ENCODE measurements around the gene ALKBH3. TPM values are rescaled to one million over a fixed set of nuclear protein-coding genes. Genes with fewer than 3 reads are reported as not detected.

Gene ALKBH3
- total and polyA plus RNA-seq, 2 donors (not counting 3 experiments of a cell fraction or from before 2014, with no cell fraction given): 28.0 to 34.7 TPM

DNA sequence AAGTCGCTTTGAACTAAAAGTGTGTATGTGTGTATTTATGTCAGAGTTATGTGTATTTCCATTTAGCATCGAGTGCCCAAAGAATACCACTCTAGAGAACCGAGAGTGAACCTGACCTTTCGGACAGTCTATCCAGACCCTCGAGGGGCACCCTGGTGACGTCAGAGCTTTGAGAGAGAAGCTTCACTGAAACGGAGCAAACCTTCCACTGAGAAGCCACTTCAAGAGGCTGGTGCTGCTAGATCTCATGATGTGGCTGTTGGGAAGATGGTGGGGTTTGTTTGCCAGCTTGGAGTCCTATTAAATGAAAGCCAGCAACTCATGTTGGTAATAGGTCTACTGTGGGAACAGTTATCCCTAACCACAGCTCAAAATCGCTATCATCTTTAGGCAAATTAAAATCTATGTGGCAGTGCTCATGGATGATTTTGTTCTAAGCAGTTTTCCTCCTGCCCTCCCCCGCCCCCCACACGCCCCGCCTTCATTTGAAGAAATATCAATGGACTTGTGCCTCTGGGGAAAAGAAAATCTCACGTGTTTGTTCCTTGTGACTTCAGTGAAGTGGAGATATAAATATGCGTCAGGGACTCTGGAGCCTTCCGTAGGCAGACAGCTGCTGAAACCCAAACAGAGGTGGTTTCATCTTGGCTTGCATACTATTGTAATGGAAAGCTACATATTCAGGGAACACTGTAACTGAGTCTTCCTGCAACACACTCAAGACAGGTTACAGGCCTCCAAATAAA is 39.4 kb downstream of the ALKBH3 start:
- FAIRE-seq: no peak
- H3K9me1 ChIP-seq (replicated peaks; ENCODE audit: control insufficient read depth, extremely low read depth, insufficient read depth, low read length): no peaks in the 10 kb centered on the region
- H3K9me3 ChIP-seq (replicated peaks; ENCODE audit: control insufficient read depth, insufficient read depth, low read length): no peaks in the 10 kb centered on the region
- peaks cover 31% of the 10 kb centered on the region for H3K4me1 ChIP-seq (ENCODE audit: control insufficient read depth, extremely low read depth, insufficient read depth, low read length)
- H4K20me1 ChIP-seq (replicated peaks; ENCODE audit: control insufficient read depth, extremely low read depth, insufficient read depth, low read length): peaks cover 4% of the 10 kb centered on the region
- DNase-seq (ENCODE audit: low read depth, low spot score): no peak
- ChIA-PET POLR2A (interaction anchor here (0.7 to 2.5 kb wide), 3 partner anchors 16 to 148 kb away, joined by 3 to 8 read pairs (median 3); partner anchors contain the start of gene C11orf96), CTCF (interaction anchor here (1.2 to 2.1 kb wide), 5 partner anchors 14 to 30 kb away, joined by 4 to 15 read pairs (median 6); partner anchors contain the start of gene C11orf96)
- H3K27me3 ChIP-seq (ENCODE audit: control insufficient read depth in 2 of 2, insufficient read depth in 2 of 2, low read length in 2 of 2): no peaks in the 10 kb centered on the region
- H3K4me2 ChIP-seq (ENCODE audit: insufficient read depth, low read length): no peak overlapping the region
- peak overlapping the region; percentile 67 for H3K27ac ChIP-seq (ENCODE audit: insufficient read depth, low read depth, low read length)
- H3K36me3 ChIP-seq (ENCODE audit: control insufficient read depth in 2 of 2, extremely low read depth in 1 of 2, insufficient read depth in 2 of 2, low read length in 2 of 2): peaks cover 0 to 3% of the 10 kb centered on the region in 2 experiments
- no peak for TF ChIP-seq POLR2AphosphoS5 (IDR thresholded peaks at IDR 0.05; ENCODE audit: insufficient read depth, low read depth, low read length)
- no peak for TF ChIP-seq EZH2 (IDR thresholded peaks at IDR 0.05; ENCODE audit: borderline replicate concordance, low read depth, low read length, severe bottlenecking)
- TF ChIP-seq CTCF (IDR thresholded peaks at IDR 0.05; ENCODE audit: extremely low read depth in 1 of 2, insufficient read depth in 1 of 2, low read depth in 1 of 2, low read length in 2 of 2): no peak
- no peak for TF ChIP-seq GATA2 (IDR thresholded peaks at IDR 0.05; ENCODE audit: insufficient read depth, insufficient read length, low read depth, low read length)
- no peaks in the 10 kb centered on the region for H3K79me2 ChIP-seq (ENCODE audit: control insufficient read depth, insufficient read depth, low read length)
- H3K9ac ChIP-seq (replicated peaks; ENCODE audit: extremely low read depth, insufficient read depth, low read length): no peak overlapping the region
- intact Hi-C loops (cut with micrococcal nuclease): loop anchor here (1.0 kb wide), 1 partner anchor 22 kb away; no protein-coding TSS in a partner anchor
- BruUV-seq (replicated peaks): no TSS peak
- dilution Hi-C loops (cut with MboI; ENCODE audit: extremely low pct_ligation_motif_present, low sequenced_read_pairs): no loop called here
- H2AFZ ChIP-seq (ENCODE audit: low read depth, low read length): no peak overlapping the region
- no peak overlapping the region for H3K4me3 ChIP-seq (replicated peaks in 1 of 3; ENCODE audit: insufficient read depth in 1 of 3, low read depth in 1 of 3, low read length in 3 of 3)

All from endothelial cell of umbilical vein (primary cell).